Astrocyte of the cerebellum (primary cell): ENCODE data around the gene KNOP1.
A peak's percentile ranks its signal among the peaks of the same experiment; 100 is the strongest.

Source experiments
- DNase-seq: peaks from one replicate; pipeline ENCODE4 v3.0.0-alpha.2; 2011; ENCODE audit warnings: low read depth
- H3K4me3 ChIP-seq: 2 replicates; pipeline ENCODE4 v1.5.1; 2011; ENCODE audit warnings: mild to moderate bottlenecking, low read depth, low read length, moderate library complexity
- CTCF ChIP-seq: IDR thresholded peaks from 2 replicates; pipeline ENCODE4 v1.5.1; 2012; ENCODE audit warnings: low read length, low read depth, moderate library complexity, mild to moderate bottlenecking; ENCODE audit errors: missing control alignments
- in situ Hi-C: cut with HindIII; loops from 2 replicates; pipeline ENCODE4 v1.10.0; 2017; ENCODE audit warnings: low sequenced_read_pairs

Gene KNOP1

DNA sequence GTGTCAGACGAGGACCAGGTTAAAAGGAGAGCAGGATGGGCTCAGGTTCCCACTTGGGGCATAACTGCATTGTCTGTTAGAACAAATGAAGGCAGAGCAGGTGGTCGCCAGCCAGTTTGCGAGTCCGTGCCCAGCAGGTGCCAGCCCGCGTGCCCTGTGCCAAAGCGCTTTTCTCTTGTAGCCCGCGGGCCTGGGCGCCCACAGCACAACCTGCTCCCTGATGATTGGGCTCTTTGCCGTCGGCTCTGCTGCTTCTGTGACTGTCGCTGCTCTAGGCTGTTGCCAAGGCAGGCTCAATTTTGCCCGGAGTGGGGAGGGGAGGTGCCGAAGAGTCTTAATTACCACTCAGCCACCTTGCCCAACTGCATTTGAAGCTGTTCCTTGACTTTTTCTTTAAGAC, 21.1 kb downstream of the KNOP1 start:
- no peak overlapping the region for H3K4me3 ChIP-seq
- TF ChIP-seq CTCF, result no peak
- no peak for DNase-seq
- in situ Hi-C loops, result no loop called here

DNA sequence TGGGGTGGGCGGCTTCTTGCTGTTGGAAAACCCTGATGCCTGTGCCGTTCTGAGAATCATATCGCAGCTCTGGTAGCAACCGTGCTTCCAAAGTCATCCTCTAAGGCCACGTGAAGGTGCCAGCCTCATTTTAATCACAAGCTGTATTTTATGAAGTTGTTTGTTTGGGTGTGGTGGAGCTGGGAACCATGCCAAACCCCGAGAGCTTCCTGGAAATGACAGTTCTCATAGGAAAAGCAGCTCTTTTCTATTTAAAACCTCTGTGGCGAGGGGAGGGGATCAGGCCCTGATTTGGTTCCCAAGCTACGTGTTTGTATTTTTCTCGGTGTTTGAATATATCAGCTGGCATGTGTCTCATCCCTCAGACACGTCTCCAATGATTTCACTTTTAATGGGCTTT, 21.7 kb downstream of the KNOP1 start:
- in situ Hi-C loops, result no loop called here
- TF ChIP-seq CTCF, result no peak
- peak; percentile 92 for DNase-seq
- no peak overlapping the region for H3K4me3 ChIP-seq

DNA sequence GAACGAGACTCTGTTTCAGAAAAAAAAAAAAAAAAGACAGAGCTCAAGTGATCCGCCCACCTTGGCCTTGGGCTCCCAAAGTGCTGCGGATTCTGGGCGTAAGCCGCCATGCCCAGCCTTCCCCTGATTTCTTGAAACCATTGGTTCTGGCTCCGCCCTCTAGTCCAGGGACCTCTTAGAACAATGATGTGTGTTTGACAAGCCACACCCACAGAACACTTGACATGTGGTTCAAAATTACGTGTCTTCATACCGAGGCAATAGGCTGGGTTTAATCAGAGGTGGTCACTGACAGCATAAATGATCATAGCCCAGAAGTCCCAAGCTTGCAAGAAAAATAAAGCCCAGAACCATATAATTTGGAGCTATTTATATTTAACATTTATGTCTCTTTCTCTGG, 23.0 kb downstream of the KNOP1 start:
- H3K4me3 ChIP-seq, result no peak overlapping the region
- TF ChIP-seq CTCF, result no peak
- in situ Hi-C loops, result no loop called here
- no peak for DNase-seq

- in situ Hi-C loops, result no loop called here
- no peak overlapping the region for H3K4me3 ChIP-seq
- no peak for DNase-seq
- no peak for TF ChIP-seq CTCF
Observed at GRCh38 chr16:19691161-19691711, 26.8 kb downstream of the KNOP1 start.

DNA sequence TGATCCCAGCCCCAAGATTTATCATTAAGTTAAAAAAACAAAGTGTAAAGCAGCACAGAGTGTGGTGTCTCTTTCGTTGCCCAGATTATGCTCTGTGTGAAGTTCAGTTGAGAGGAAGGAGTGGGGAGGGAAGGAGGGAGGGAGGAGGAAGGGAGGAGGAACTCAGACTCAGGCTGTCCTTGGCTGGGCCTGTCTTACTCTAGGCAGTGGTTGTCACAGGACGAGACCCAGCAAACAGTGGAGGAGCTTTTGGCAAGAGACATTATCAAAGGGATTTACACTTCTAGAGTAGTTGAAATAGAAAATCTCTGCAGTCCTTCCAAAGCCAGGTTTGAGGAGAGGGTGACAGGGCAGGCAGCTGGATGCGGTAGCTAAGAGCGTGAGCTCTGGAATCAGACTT, 27.8 kb downstream of the KNOP1 start:
- TF ChIP-seq CTCF, result no peak
- DNase-seq, result no peak
- H3K4me3 ChIP-seq, result no peak overlapping the region
- in situ Hi-C loops, result no loop called here

- no peak for TF ChIP-seq CTCF
- DNase-seq, result no peak
- no peak overlapping the region for H3K4me3 ChIP-seq
- in situ Hi-C loops, result no loop called here
Observed at GRCh38 chr16:19689342-19689741, 28.7 kb downstream of the KNOP1 start.

DNA sequence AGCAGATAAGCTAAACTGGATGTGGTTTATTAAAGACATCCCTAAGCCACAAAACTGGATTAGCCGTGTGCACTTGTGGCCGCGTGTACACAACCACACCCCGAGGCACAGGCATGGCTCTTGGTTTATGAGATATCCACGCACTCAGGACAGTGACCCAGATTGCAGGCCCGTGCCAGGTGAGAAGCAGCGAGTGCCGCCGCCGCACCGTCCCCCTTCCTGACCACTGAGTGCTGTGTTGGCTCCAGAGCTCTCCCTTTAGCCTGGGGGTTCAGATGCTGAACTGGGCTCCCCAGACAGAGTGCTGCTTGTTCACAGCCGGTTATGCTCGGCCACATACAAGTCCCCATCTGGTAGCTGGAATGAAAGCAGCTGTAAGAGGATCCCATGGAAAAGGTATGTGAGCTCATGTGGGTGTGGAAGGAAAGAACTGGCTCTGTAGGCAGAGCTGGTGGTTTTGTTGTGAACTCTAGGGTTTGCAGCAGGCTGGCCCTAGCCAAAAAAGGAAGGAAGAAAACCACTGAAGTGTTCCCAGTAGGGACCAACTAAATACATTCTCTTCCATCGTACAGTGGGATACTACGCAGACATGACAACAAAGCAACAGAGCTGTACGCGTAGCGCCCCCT, 29.5 kb downstream of the KNOP1 start:
- in situ Hi-C loops, result no loop called here
- no peak overlapping the region for H3K4me3 ChIP-seq
- TF ChIP-seq CTCF, result no peak
- DNase-seq, result no peak
